GM19240 (cell line): ENCODE data around the gene BCL2L14.

Source experiments
- DNase-seq: peaks from one replicate; pipeline ENCODE4 v3.0.0; 2011; ENCODE audit warnings: low spot score; ENCODE audit not compliant: insufficient read length

The BCL2L14 gene

DNA sequence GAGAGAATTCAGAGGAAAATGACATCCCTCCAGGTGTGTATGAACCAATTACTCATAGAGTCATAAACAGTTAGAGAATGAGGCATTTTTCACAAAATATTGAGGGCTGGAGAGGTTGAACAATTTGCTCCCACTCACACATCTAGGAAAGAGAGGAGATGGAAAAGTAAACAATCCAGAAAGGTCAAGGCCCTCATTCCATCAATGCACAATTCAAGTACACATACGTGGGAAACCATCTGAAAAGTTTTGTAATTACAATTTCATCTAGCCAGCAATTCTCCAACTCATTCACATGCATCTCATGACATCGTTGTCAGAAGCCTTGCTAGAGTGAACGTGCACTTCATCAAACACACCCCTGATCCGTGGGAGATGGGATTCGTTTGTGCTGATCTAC is 15.7 kb upstream of the BCL2L14 start:
- DNase-seq = no peak

DNA sequence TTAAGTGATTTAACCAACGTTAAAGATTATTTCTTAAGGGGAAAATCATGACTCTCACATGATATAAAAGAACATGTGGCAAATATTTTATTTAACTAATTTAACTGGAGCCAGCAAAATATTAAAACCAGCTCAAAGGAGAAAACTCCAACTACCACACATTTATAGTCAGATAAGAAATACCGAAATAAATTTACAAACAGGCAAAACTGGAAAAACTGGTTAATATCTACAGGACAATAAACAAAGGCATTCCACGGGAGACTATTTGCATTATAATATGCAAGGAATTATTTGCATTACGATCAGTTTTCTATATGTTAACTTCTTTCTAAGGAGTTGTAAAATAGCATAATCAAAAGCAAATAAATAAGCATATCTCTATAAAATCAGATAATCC is 13.8 kb upstream of the BCL2L14 start:
- no peak for DNase-seq

DNA sequence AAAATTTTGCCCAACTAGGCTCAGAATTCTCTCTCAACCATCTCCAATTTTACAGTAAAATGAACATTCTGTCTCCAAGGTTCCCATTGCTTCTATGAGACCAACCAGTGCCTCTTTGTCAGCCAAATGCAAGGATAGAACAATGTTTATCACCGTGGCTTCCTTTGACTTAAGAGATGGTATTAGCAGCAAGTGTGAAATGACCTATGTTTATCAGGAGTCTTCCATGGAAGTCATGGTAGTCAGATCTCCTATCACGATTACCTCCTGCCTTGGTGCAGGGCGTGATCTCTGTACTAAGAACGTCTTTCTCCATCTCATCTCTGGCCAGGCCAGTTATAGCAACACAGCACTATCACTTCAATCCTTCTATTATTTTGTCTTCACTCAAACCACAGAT is 6.1 kb upstream of the BCL2L14 start:
- no peak for DNase-seq

DNA sequence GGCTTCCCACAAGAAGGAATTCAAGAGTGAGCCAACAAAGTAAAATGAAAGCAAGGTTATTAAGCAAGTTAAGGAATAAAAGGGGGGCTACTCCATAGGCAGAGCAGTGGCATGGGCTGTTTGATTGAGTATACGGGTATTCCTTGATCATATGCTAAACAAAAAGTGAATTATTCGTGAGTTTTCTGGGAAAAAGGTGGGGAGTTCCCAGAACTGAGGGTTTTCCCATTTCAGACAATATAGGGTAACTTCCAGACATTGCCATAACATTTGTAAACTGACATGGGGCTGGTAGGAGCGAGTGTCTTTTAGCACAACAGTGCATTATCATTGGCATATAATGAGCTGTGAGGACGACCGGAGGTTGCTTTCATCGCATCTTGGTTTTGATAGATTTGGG is 2.0 kb upstream of the BCL2L14 start:
- no peak for DNase-seq

DNA sequence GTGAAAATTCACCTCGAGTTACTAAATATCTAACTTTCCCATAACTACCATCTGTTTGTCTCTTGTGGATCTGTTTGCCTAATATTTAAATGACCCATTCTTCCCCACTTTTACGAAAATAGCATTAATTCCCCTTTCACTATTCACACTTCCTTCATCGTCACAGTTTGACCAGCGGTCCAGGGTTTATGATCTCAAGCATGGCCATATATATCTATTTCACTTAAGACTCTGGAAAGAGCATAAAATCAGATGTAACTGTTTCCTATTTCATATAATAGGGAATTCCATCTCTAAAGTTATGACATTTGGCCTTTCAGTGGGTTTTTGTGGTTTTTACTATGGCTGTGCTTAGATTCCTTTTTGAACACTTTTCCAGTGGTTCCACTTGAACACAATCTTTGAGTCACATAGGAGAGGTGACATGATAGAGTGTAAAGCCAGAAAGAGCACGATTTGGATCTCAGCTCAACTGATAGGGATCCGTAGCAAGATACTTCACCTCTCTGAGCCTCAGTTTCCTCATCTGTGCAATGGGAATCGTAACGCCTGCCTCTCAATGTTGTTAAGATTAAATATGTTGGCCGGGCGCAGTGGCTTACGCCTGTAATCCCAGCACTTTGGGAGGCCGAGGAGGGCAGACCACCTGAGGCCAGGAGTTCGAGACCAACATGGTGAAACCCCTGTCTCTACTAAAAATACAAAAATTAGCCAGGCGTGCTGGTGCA is 754 bp upstream of the BCL2L14 start:
- DNase-seq = no peak

DNA sequence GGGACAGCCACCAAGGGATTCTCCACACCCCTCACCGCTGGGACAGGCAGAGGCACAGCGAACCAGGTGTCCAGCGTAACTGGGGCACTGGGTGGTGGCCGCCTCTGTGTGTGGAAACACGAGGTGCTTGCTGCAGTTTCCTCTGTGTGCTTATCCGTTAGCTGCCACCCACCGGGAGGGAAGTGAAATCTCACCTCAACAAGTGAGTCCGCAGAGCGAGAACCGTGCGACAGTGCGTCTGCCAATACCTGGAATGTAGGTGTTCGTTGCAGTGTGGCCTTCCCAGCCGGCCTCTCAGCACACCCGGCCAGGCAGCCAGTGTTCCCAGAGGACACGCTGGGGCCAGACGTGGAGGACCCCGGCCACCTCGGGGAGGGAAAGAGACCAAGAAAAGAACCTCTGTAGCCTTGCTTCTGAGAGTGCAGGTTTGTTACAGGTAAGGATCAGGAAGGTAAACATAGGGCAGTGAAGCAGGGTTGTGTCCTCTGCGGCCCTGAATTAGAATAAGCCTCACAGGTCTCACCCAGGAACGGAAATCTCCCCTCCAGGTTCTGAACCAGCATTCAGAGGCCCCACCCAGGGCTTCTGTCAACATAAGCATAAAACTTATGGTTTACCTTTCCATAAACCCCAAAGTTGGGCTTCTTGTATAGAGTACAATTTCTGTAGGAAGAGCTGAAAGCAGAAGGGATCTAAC is 1.5 kb downstream of the BCL2L14 start:
- no peak for DNase-seq

DNA sequence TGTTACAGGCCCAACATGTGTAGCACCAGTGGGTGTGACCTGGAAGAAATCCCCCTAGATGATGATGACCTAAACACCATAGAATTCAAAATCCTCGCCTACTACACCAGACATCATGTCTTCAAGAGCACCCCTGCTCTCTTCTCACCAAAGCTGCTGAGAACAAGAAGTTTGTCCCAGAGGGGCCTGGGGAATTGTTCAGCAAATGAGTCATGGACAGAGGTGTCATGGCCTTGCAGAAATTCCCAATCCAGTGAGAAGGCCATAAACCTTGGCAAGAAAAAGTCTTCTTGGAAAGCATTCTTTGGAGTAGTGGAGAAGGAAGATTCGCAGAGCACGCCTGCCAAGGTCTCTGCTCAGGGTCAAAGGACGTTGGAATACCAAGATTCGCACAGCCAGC is 8.6 kb downstream of the BCL2L14 start:
- no peak for DNase-seq

DNA sequence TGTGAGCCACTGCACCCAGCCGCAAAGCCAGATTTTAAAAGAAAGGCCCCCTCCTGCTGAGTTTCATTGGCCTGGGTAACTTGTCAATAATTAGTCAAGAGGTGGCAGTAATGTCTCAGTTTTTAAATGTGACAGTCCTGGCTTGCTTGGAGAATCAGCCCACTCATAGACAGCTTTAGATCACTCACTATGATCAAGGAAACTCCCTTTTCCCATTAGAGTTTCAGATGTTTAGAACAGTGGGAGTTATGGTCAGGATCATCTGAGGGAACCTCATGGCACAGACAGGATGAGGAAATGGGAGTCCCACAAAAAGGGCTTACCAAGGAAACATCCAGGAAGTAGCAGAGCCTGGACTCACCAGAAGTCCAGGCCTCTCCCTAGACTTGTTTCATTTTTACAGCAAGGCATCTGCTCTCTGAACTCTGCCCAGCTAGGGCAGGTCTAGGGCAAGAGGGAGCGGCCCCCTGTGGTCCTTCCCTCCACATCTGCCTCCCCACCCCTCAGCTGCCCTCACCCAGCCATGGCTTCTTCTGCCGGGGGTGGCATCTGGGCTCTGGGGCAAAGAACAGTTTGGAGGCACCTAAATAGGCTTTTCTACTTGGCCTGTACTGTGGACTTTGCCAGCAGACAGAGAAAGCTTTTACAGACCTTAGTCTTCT is 11.2 kb downstream of the BCL2L14 start:
- no peak for DNase-seq

DNA sequence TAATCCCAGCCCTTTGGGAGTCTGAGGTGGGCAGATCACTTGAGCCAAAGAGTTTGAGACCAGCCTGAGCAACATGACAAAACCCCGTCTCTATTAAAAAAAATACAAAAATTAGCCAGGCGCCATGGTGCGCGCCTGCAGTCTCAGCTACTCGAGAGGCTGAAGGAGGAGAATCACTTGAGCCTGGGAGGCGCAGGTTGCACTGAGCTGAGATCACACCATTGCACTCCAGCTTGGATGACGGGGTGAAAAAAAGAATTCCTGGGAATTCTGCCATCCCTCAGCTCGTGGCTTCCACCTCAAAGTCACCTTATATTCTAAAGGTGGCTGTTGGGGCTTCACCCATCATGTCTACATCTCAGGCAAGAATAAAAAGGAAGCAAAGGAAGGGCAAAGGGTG is 12.9 kb downstream of the BCL2L14 start:
- DNase-seq = no peak

DNA sequence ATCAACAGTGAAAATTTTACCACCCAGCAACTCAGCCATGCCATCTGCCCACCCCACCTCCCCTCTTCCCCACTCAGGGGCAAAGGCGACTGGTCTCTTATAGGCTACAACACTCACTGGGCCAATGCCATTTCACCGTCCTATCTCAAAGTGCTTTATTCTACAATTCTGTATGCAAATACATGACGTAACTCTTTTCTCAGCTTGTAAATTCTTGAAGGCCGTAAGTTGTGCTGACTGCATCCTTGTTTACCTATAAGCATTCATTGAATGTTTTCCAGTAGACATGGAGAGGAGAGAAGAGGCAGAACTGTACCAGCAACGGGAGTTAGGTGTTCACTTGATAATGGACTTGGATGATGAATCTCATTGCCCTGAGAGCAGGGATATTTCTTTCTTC is 15.6 kb downstream of the BCL2L14 start:
- no peak for DNase-seq

DNA sequence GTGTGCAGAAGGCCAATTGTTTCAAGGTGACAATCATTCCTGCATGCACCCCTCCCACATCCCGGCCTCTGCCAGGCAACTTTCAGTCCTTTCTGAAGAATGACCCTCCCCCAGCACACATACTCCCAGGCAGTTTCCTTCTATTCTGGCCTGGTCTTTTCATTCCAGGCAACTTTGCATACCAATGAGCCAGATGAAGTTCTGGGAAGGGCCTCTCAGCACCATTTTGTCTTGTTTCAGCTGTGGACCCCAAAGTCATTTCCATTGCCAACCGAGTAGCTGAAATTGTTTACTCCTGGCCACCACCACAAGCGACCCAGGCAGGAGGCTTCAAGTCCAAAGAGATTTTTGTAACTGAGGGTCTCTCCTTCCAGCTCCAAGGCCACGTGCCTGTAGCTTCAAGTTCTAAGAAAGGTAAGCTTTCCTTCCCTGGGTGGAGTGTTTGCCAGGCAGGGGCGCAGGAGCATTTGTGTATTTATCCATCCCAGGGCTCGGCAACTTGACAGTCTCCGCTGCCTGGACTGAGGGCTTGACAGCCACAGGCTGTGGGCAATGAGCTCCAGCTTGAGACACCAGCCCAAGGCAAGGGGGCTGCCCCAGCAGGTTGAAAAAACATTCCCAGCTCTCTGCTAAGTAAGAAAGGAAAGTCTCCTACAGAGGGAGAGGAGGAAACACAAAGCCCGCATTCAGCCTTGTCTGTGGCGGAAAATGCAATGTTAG is 16.4 kb downstream of the BCL2L14 start:
- no peak for DNase-seq

DNA sequence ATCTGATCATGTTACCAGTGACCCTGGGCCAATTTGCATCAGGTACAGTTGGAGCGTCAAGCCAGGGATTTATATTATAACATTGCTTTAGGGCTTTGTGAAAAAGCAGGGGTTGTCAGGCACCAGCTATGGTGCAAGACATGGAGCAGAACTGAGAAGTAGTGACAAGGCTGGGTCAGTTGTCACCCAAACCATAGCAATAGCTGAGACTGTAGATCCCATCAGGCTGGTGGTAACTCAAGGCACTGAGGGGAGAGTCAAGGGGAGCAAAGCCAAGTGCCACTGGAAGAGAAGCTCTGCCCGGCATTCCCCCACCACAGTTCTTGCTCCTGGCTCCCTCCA is 16.9 kb downstream of the BCL2L14 start:
- DNase-seq = no peak

DNA sequence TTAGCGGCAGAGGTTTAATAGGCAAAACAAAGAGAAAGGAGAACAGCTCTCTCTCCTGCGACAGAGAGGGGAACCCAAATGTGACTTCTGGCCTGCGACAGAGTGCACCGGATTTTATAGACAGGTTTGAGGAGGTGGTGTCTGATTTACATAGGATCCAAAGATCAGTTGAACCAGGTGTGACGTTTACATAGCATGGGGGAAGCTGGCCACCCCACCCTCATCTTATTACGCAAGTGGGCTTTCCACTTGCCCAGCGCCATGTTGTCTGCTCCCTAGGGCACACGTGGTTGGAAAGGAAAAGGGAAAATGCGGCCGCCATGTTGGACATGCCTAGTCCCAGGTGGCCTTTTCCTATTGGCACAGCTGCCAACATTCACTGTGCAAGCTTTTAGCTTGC is 17.4 kb downstream of the BCL2L14 start:
- no peak for DNase-seq

DNA sequence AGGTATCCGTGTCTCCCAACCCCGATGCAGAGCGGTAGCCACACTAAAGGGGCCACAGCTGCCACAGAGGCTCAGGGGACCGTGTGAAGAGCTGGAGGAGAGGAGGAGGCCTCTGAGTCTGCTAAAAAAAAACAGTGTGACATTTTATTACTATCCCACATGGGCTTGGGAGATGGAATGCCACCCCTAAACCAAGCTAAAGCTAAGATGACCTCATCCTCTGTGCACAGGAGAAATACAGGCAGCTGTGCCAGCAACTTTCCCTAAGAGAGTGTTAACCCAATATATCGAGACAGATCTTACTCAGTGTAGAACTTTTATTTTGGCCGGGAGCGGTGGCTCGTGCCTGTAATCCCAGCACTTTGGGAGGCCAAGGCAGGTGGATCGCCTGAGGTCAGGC is 18.0 kb downstream of the BCL2L14 start:
- DNase-seq = no peak

DNA sequence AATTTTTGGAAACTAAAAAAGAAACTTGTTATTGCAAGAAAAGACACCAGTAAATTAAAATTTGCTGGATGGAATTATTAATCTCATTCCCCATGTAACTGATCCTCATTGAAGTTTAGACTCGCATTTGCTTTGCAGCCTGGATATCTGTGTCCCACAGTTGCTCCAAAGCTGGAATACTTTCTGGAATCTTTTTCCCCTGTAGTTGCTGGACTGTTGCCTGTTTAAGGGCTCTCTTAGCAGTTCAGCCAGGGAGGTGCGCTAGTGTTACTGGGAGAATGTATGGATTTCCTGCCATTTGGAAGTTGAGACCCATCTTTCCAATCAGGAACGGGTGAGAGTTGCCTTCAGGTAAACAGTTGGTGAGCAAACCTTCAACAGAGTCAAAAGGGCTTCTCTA is 20.3 kb downstream of the BCL2L14 start:
- no peak for DNase-seq

DNA sequence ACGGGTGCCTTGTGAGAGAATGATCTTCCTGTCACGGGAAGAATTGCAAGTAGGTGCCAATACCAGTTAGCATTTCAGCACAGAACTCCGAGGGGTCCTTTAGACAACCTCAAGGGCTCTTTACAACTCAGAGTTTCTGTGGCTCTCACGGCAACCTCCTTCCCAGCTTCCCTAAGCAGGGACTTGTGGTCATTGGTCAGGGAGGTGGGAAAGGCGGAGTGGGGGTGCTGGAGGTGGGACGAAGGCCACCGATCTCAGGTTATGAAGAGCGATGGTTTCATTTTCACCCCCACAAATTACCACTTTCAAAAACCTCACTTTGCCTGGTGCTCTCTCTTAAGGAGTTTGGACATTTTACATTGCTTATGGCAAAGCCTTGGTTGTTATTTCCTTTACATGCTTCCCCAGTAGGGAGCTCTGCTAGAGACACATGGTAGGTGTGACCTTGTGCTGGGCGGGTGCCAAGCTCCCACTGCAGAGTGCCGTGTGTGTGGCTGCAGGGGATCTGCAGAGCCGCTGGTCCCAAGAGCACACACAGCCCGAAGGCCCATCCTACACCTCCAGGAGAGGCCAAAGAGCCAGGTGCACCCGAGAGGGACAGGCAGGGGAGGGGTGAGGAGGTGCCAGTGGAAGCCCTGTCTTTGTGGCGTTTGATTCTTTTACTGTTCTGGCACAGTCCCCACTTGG is 21.4 kb downstream of the BCL2L14 start:
- no peak for DNase-seq

DNA sequence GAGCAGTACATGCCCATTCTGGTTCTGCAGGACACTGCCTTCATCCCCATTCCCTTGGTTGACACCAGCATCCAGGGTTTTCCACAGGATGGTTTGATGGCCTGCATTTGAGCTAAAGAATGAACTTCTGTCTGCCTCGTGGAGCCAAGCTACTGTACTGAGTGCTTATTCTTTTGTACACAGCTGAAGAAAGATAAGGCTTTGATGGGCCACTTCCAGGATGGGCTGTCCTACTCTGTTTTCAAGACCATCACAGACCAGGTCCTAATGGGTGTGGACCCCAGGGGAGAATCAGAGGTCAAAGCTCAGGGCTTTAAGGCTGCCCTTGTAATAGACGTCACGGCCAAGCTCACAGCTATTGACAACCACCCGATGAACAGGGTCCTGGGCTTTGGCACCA is 23.7 kb downstream of the BCL2L14 start:
- no peak for DNase-seq

DNA sequence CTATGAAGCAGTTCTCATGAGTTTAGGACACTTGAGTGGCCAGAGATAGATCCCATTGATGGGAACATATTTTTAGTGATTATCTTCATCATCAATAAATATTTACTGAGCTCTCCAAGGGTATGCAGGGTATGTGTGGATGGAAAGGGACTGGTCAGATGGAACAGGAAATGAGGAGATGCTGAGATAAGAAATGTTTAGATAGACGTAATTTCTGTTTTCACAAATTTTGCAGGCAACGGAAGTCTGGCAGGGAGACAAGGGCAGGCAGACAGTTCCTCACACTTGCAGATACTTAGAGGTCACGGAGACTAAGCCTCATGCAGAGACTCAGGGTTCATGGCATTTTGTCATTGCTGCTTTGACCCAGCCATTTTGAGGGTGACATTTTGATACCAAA is 24.3 kb downstream of the BCL2L14 start:
- DNase-seq = no peak

DNA sequence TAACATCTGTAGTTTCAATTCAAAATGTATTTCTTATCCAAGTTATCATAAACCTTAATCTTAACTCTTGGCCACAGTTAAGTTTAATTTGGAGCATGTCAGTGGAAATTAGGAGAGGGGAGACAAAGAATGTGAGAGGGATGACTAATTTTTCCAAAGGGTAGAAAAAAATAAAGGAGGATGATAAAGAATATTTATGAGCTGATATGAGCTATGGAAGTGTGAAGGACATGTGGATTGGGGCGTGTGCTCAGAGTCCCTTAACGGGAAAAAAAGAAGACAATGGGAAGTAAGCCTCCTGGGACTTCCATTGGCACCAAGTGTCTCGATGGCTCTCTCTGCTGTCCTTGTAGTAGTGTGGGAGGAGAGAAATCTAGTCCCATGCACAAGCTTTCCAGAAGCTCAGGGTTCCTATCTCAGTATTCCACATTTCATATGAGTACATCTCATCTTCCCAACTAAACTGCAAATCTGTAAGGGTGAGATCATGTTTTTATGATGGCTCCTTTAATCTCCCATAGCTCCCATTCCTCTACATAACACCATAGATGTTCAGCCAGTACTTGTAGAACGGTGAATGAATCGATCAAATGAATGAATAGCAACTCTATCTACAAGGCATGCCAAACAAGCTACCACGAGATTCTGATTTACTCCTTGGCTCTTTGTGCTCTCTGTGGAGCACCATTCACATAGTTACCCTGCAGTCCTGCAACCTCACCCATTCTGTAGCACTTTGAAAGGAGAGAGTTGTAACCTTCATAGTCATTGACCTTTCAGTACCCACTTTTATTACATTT is 27.4 kb downstream of the BCL2L14 start:
- no peak for DNase-seq

DNA sequence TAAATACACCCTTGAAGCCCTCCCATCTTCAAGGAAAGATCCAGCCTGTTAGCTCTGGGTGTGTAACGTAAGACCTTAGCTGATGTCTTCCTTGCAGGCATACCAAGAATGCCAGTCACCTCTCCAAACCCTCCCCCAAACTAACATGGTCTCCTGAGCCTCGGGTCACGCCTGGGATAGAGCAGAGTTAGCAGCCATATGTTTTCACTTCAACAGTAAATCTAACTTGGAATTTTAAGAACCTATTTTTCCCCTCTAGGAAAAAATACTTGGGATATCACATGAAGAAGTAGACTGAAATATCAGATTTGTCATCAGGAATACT is 27.9 kb downstream of the BCL2L14 start:
- DNase-seq = no peak

DNA sequence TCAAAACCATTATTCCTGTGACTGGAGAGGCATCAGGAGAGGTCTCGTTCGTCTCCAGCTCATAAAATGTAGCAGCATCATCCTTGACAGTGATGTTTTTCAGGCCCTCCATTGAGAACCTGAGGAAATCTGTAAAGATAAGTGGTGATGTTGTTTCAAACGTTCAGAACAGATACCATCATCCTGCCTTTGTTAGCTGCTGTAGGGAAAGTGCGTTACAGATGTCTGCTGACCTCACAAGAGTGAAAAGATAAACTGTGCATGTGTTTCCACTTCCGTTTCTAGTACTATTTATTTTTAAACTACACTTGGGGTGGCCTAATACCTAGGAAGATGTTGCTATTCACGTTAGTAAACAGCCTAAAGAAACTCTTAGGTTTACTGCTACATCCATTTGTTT is 28.4 kb downstream of the BCL2L14 start:
- DNase-seq = no peak
